GM21723 (cell line): ENCODE measurements around the gene SPATC1L.

Experiments used
- ATAC-seq: cut with Tn5 transposase; IDR thresholded peaks from one replicate; pipeline ENCODE4 v1.9.1; 2021; ENCODE audit warnings: mild to moderate bottlenecking, moderate library complexity; ENCODE audit not compliant: unreplicated experiment

Gene SPATC1L

DNA sequence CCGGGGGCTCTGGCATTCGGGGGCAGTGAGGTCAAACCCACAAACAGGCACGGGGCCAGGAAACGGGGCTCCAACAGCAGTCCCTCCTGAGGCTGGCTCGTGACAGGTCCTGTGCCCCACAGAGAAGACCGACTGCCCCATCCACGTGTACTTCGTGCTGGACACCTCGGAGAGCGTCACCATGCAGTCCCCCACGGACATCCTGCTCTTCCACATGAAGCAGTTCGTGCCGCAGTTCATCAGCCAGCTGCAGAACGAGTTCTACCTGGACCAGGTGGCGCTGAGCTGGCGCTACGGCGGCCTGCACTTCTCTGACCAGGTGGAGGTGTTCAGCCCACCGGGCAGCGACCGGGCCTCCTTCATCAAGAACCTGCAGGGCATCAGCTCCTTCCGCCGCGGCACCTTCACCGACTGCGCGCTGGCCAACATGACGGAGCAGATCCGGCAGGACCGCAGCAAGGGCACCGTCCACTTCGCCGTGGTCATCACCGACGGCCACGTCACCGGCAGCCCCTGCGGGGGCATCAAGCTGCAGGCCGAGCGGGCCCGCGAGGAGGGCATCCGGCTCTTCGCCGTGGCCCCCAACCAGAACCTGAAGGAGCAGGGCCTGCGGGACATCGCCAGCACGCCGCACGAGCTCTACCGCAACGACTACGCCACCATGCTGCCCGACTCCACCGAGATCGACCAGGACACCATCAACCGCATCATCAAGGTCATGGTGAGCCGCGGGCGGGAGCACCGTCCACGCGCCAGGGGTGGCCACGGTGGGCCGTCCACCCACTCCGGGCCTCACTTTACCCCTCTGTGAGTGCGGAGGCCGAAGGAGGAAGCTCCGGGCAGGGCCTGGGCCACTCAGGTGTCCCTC lies 72.2 kb downstream of the SPATC1L start:
- no peak for ATAC-seq

- no peak for ATAC-seq
Observed at GRCh38 chr21:46111193-46111571, 73.1 kb downstream of the SPATC1L start.
